ENCODE results near the gene PDHX.

Gene PDHX

DNA sequence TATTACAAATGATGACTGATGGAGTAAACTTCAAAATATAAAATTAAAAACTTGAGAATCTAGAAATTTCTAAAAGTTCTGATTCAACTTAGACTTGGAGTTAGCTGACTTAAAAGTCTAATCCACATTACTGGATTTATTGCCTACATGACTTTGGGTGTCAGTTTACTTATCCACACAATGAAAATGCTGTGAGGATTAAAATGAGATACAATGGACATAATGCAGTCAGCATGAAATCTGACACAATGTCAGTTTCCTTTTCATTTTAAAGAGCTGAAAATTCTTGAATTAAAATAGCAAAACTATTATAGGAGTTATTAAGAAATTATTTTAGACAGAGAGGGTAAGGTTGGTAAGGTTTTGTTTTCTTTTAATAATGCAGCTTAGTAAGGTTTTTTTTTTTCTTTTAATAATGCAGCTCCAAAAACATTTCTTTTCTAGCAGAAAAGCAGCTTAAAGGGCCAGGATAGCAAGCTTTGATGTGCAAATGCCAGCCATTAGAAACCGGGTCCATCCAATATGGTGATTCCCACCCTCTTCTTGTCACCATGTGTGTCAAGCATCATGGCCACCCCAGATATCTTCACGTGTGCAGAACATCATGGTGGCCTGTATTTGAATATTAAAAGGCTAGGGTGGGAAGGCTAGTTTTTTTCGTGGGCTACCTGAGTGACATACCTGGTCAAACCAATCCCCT lies 19.1 kb upstream of the PDHX start:
- TF ChIP-seq EZH2phosphoT487 (IDR thresholded peaks at IDR 0.05; ENCODE audit: low read length) (no peak), EZH2 (optimal IDR thresholded peaks at IDR 0.05; ENCODE audit: low read depth, low read length) (no peak)
- TF ChIP-seq, protein P1, sequence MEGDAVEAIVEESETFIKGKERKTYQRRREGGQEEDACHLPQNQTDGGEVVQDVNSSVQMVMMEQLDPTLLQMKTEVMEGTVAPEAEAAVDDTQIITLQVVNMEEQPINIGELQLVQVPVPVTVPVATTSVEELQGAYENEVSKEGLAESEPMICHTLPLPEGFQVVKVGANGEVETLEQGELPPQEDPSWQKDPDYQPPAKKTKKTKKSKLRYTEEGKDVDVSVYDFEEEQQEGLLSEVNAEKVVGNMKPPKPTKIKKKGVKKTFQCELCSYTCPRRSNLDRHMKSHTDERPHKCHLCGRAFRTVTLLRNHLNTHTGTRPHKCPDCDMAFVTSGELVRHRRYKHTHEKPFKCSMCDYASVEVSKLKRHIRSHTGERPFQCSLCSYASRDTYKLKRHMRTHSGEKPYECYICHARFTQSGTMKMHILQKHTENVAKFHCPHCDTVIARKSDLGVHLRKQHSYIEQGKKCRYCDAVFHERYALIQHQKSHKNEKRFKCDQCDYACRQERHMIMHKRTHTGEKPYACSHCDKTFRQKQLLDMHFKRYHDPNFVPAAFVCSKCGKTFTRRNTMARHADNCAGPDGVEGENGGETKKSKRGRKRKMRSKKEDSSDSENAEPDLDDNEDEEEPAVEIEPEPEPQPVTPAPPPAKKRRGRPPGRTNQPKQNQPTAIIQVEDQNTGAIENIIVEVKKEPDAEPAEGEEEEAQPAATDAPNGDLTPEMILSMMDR (IDR thresholded peaks at IDR 0.05; ENCODE audit: low read length), result no peak
- H3F3A ChIP-seq (ENCODE audit: insufficient read depth, low read length), result no peaks in the 10 kb centered on the region
- H3K4me1 ChIP-seq (ENCODE audit: low read length), result no peaks in the 10 kb centered on the region
- H3K27ac ChIP-seq (ENCODE audit: low read length), result no peak overlapping the region
- H3K36me3 ChIP-seq (replicated peaks; ENCODE audit: insufficient read depth, low read length), result no peaks in the 10 kb centered on the region
- DNase-seq, result no peak
- H3K9ac ChIP-seq (ENCODE audit: low read length), result no peak overlapping the region
- H3K27me3 ChIP-seq (replicated peaks; ENCODE audit: insufficient read depth, low read length), result no peaks in the 10 kb centered on the region
- no peaks in the 10 kb centered on the region for H3K9me3 ChIP-seq (replicated peaks; ENCODE audit: insufficient read depth, low read length)
- no peaks in the 10 kb centered on the region for H4K20me1 ChIP-seq (ENCODE audit: insufficient read depth, low read length)
- no peak overlapping the region for H2AFZ ChIP-seq (ENCODE audit: low read length)
- H3K4me2 ChIP-seq (ENCODE audit: low read depth, low read length), result no peak overlapping the region
- no peaks in the 10 kb centered on the region for H3K9me2 ChIP-seq (replicated peaks; ENCODE audit: insufficient read depth, low read length)
- peaks cover 7% of the 10 kb centered on the region for H3K79me2 ChIP-seq (ENCODE audit: low read length)
- no peak overlapping the region for H3K4me3 ChIP-seq (ENCODE audit: low read length)

DNA sequence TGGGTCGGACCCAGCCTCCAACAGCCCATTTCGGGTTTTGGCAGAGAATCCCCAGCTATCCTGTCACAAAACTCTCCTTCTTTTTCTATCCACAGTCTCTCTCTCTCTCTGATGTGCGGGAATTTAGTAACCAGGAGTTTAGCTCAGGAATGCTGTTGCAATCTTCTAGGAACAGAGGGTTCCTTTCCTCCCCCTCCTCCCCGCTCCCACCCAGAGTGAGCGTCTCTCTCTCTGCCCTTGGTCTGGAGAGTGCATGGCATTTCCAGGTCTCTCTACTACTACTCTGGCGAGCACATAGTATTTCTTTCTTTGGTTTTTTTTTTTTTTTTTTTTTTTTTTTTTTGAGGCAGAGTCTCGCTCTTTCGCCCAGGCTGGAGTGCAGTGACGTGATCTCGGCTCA lies 17.9 kb upstream of the PDHX start:
- no peaks in the 10 kb centered on the region for H3K9me2 ChIP-seq (replicated peaks; ENCODE audit: insufficient read depth, low read length)
- no peaks in the 10 kb centered on the region for H4K20me1 ChIP-seq (ENCODE audit: insufficient read depth, low read length)
- no peak overlapping the region for H3K27ac ChIP-seq (ENCODE audit: low read length)
- TF ChIP-seq EZH2 (optimal IDR thresholded peaks at IDR 0.05; ENCODE audit: low read depth, low read length), result no peak
- H3K4me3 ChIP-seq (ENCODE audit: low read length), result no peak overlapping the region
- no peak overlapping the region for H3K4me2 ChIP-seq (ENCODE audit: low read depth, low read length)
- no peaks in the 10 kb centered on the region for H3K36me3 ChIP-seq (replicated peaks; ENCODE audit: insufficient read depth, low read length)
- H2AFZ ChIP-seq (ENCODE audit: low read length), result no peak overlapping the region
- no peaks in the 10 kb centered on the region for H3K27me3 ChIP-seq (replicated peaks; ENCODE audit: insufficient read depth, low read length)
- H3K9me3 ChIP-seq (replicated peaks; ENCODE audit: insufficient read depth, low read length), result no peaks in the 10 kb centered on the region
- peaks cover 13% of the 10 kb centered on the region for H3K79me2 ChIP-seq (ENCODE audit: low read length)
- no peak overlapping the region for H3K9ac ChIP-seq (ENCODE audit: low read length)
- no peak for DNase-seq
- no peaks in the 10 kb centered on the region for H3F3A ChIP-seq (ENCODE audit: insufficient read depth, low read length)
- no peaks in the 10 kb centered on the region for H3K4me1 ChIP-seq (ENCODE audit: low read length)

DNA sequence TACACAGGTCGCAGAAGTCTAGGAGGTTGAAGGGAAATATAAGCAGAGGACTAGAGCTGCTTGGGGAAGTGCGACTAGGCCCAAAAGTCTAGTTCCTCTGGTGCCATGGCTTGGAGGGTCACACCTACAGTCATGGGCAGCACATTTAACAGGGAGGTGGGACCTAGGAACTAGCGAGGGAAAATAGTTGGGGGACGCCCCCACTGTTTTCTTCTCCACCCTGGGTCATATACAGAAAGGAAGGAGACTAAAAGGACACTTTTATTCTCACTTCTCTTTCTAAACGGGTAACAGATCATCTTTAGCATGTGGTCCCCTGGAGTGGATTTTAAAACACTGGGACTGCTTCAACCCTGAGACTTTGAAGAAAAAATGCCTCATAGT lies 16.8 kb upstream of the PDHX start:
- H4K20me1 ChIP-seq (ENCODE audit: insufficient read depth, low read length), result no peaks in the 10 kb centered on the region
- no peak overlapping the region for H3K4me2 ChIP-seq (ENCODE audit: low read depth, low read length)
- H3K27me3 ChIP-seq (replicated peaks; ENCODE audit: insufficient read depth, low read length), result no peaks in the 10 kb centered on the region
- H3K36me3 ChIP-seq (replicated peaks; ENCODE audit: insufficient read depth, low read length), result no peaks in the 10 kb centered on the region
- DNase-seq, result no peak
- peaks cover 14% of the 10 kb centered on the region for H3K79me2 ChIP-seq (ENCODE audit: low read length)
- H3K4me1 ChIP-seq (ENCODE audit: low read length), result no peaks in the 10 kb centered on the region
- no peak overlapping the region for H2AFZ ChIP-seq (ENCODE audit: low read length)
- H3K4me3 ChIP-seq (ENCODE audit: low read length), result no peak overlapping the region
- H3K9me2 ChIP-seq (replicated peaks; ENCODE audit: insufficient read depth, low read length), result no peaks in the 10 kb centered on the region
- no peaks in the 10 kb centered on the region for H3F3A ChIP-seq (ENCODE audit: insufficient read depth, low read length)
- no peak overlapping the region for H3K9ac ChIP-seq (ENCODE audit: low read length)
- H3K27ac ChIP-seq (ENCODE audit: low read length), result no peak overlapping the region
- no peaks in the 10 kb centered on the region for H3K9me3 ChIP-seq (replicated peaks; ENCODE audit: insufficient read depth, low read length)
- TF ChIP-seq EZH2phosphoT487 (IDR thresholded peaks at IDR 0.05; ENCODE audit: low read length) (no peak), EZH2 (optimal IDR thresholded peaks at IDR 0.05; ENCODE audit: low read depth, low read length) (no peak)
- TF ChIP-seq, protein P1 (IDR thresholded peaks at IDR 0.05; ENCODE audit: low read length), result no peak

DNA sequence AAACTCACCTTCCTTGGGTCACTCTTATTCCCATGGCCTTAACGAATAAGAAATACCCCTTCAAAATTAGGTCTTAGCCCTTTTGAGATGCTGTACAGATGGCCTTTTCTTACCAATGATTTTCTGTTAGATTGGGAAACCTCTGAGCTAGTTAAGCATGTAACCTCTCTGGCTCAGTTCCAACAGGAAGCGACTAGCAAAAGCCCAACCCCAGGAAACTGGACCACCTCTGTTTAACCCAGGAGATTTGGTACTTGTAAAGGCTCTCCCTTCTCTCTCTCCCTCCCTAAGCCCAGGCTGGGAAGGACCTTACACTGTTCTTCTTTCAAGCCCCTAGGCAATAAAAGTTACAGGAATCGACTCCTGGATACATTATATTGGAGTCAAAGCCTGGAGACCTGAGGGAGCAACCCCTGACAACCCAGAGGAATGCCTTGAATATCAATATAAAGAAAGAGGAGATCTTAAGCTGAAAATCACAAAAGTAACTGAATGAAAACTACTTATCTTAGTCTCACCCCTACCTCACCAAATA lies 11.9 kb upstream of the PDHX start:
- Histone ChIP-seq H3K9ac (ENCODE audit: low read length) (no peak overlapping the region), H3F3A (ENCODE audit: insufficient read depth, low read length) (peaks cover 6% of the 10 kb centered on the region), H3K4me1 (ENCODE audit: low read length) (peaks cover 18% of the 10 kb centered on the region), H3K4me3 (ENCODE audit: low read length) (no peak overlapping the region), H4K20me1 (ENCODE audit: insufficient read depth, low read length) (no peaks in the 10 kb centered on the region), H3K27me3 (replicated peaks; ENCODE audit: insufficient read depth, low read length) (no peaks in the 10 kb centered on the region), H2AFZ (ENCODE audit: low read length) (no peak overlapping the region), H3K36me3 (replicated peaks; ENCODE audit: insufficient read depth, low read length) (no peaks in the 10 kb centered on the region), H3K4me2 (ENCODE audit: low read depth, low read length) (no peak overlapping the region), H3K9me2 (replicated peaks; ENCODE audit: insufficient read depth, low read length) (no peaks in the 10 kb centered on the region), H3K27ac (ENCODE audit: low read length) (no peak overlapping the region), H3K79me2 (ENCODE audit: low read length) (peaks cover 43% of the 10 kb centered on the region), H3K9me3 (replicated peaks; ENCODE audit: insufficient read depth, low read length) (no peaks in the 10 kb centered on the region)
- TF ChIP-seq EZH2 (optimal IDR thresholded peaks at IDR 0.05; ENCODE audit: low read depth, low read length), result no peak
- TF ChIP-seq EZH2phosphoT487 (IDR thresholded peaks at IDR 0.05; ENCODE audit: low read length), result no peak
- TF ChIP-seq, protein P1 (IDR thresholded peaks at IDR 0.05; ENCODE audit: low read length), result no peak
- no peak for DNase-seq
